A549 (cell line): ENCODE measurements around the gene MCM3AP. TPM values are rescaled to one million over a fixed set of nuclear protein-coding genes. Genes with fewer than 3 reads are reported as not detected.

Experiments
- ATAC-seq, 2 experiments: fragments of 200-7000 bp in 1 of 2; fragments of >200 bp in 1 of 2; cut with Nextera tagmentation in 1 of 2; cut with Tn5 transposase in 1 of 2; 3 replicates each; pipeline versions ENCODE4 v1.8.0 to v1.9.1; 2018 to 2020; ENCODE audit warnings: mild to moderate bottlenecking in 1 of 2, moderate library complexity in 1 of 2
- CTCF ChIA-PET: fragments of 300-600 bp; sonication (Branson Sonifier 250); formaldehyde crosslinking; extraction: SDS; loops from one replicate; lab custom pipeline; 2021; ENCODE audit warnings: antibody characterized with exemption, inconsistent platforms; lab: Yijun Ruan, JAX
- POLR2A ChIA-PET: fragments of 350-600 bp; formaldehyde crosslinking; extraction: SDS; loops from one replicate; lab custom pipeline; 2021; ENCODE audit warnings: antibody characterized with exemption, inconsistent platforms; lab: Yijun Ruan, JAX
- DNase-seq, 2 experiments: peaks; one replicate each; pipeline versions ENCODE4 v3.0.0 to v3.0.0-alpha.2; 2011 to 2016; ENCODE audit warnings: low read depth in 1 of 2, low spot score in 1 of 2
- FAIRE-seq: peaks from 2 replicates; lab custom pipeline; 2011; peaks lifted over from hg19 to GRCh38; lab: Jason Lieb, UNC
- H3K27ac ChIP-seq, 2 experiments: fragments of >200 bp; sonication (Bioruptor Twin); formaldehyde crosslinking; 3 replicates each; pipeline ENCODE4 v1.5.1; 2016 to 2017
- H3K4me1 ChIP-seq: fragments of >200 bp; sonication (Bioruptor Twin); formaldehyde crosslinking; 3 replicates; pipeline ENCODE4 v1.6.1; 2016
- H3K4me2 ChIP-seq: fragments of >200 bp; sonication (Bioruptor Twin); formaldehyde crosslinking; 3 replicates; pipeline ENCODE4 v1.6.1; 2016
- H3K4me3 ChIP-seq: fragments of >200 bp; sonication (Bioruptor Twin); formaldehyde crosslinking; 3 replicates; pipeline ENCODE4 v1.5.1; 2016
- H3K9me3 ChIP-seq: fragments of >200 bp; sonication (Bioruptor Twin); formaldehyde crosslinking; 3 replicates; pipeline ENCODE4 v1.6.1; 2016
- CEBPB ChIP-seq, 2 experiments: fragments of >200 bp in 1 of 2; sonication (Bioruptor Twin) in 1 of 2; formaldehyde crosslinking in 1 of 2; IDR thresholded peaks; 2 replicates each; pipeline ENCODE4 v1.6.1; 2012 to 2016
- CHD2 ChIP-seq: fragments of 150-350 bp; IDR thresholded peaks from 2 replicates; pipeline ENCODE4 v1.6.1; 2014; ENCODE audit warnings: low read length; ENCODE audit not compliant: partially characterized antibody
- CHD4 ChIP-seq: fragments of 200-600 bp; sonication (generic); IDR thresholded peaks from 2 replicates; pipeline ENCODE4 v1.6.1; 2016; ENCODE audit warnings: antibody characterized with exemption, mild to moderate bottlenecking, borderline replicate concordance
- EHF ChIP-seq: fragments of 250-450 bp; sonication (Bioruptor Pico); IDR thresholded peaks from 2 replicates; pipeline ENCODE4 v1.5.0; 2020; ENCODE audit warnings: mild to moderate bottlenecking
- FOSB ChIP-seq: fragments of 250-450 bp; sonication (Bioruptor Pico); IDR thresholded peaks from 2 replicates; pipeline ENCODE4 v1.5.0; 2020; ENCODE audit warnings: mild to moderate bottlenecking, moderate library complexity
- FOSL2 ChIP-seq, 2 experiments: fragments of 450-650 bp in 1 of 2; fragments of >200 bp in 1 of 2; sonication (Bioruptor Twin) in 1 of 2; formaldehyde crosslinking; IDR thresholded peaks; 2 replicates each; pipeline versions ENCODE4 v1.5.0 to v1.6.1; 2016 to 2020; ENCODE audit warnings: mild to moderate bottlenecking in 1 of 2, moderate library complexity in 1 of 2
- HDAC2 ChIP-seq: fragments of 200-600 bp; sonication (generic); IDR thresholded peaks from 2 replicates; pipeline ENCODE4 v1.6.1; 2016
- HES2 ChIP-seq: fragments of >200 bp; sonication (Bioruptor Twin); formaldehyde crosslinking; IDR thresholded peaks from 2 replicates; pipeline ENCODE4 v1.6.1; 2016
- HEYL ChIP-seq: fragments of 250-450 bp; sonication (Bioruptor Pico); IDR thresholded peaks from 2 replicates; pipeline ENCODE4 v1.8.0; 2021; ENCODE audit warnings: mild to moderate bottlenecking, moderate library complexity
- KDM1A ChIP-seq: fragments of 200-600 bp; sonication (generic); IDR thresholded peaks from 2 replicates; pipeline ENCODE4 v1.6.1; 2016; ENCODE audit warnings: low read depth, mild to moderate bottlenecking
- MAFK ChIP-seq: fragments of 450-650 bp; IDR thresholded peaks from 2 replicates; pipeline ENCODE4 v1.6.1; 2014; ENCODE audit not compliant: partially characterized antibody
- MAX ChIP-seq: IDR thresholded peaks from 2 replicates; pipeline ENCODE4 v1.6.1; 2012
- MAZ ChIP-seq: fragments of 150-350 bp; IDR thresholded peaks from 2 replicates; pipeline ENCODE4 v1.6.1; 2014; ENCODE audit warnings: antibody characterized with exemption, low read depth, low read length, borderline replicate concordance
- NPAS2 ChIP-seq: fragments of 250-450 bp; sonication (Bioruptor Pico); IDR thresholded peaks from 2 replicates; pipeline ENCODE4 v1.8.0; 2022; ENCODE audit warnings: mild to moderate bottlenecking, moderate library complexity, borderline replicate concordance
- NR3C1 ChIP-seq: fragments of >200 bp; sonication (Bioruptor Twin); formaldehyde crosslinking; IDR thresholded peaks from 3 replicates; pipeline ENCODE4 v1.6.1; 2017
- PHF8 ChIP-seq: fragments of 200-600 bp; sonication (generic); IDR thresholded peaks from 2 replicates; pipeline ENCODE4 v1.6.1; 2016; ENCODE audit warnings: low read depth, mild to moderate bottlenecking, antibody characterized with exemption, moderate library complexity, borderline replicate concordance
- POLR2AphosphoS2 ChIP-seq: conservative IDR thresholded peaks from 2 replicates; pipeline ENCODE4 v1.6.1; 2012; ENCODE audit warnings: low read length, improper control_type of control experiment, inconsistent platforms
- RCOR1 ChIP-seq: fragments of 150-350 bp; IDR thresholded peaks from 2 replicates; pipeline ENCODE4 v1.6.1; 2014; ENCODE audit warnings: antibody characterized with exemption, low read length, low read depth
- RFX5 ChIP-seq: fragments of 450-650 bp; IDR thresholded peaks from 2 replicates; pipeline ENCODE4 v1.7.1; 2014; ENCODE audit warnings: antibody characterized with exemption, mild to moderate bottlenecking, moderate library complexity
- RNF2 ChIP-seq: fragments of 200-600 bp; sonication (generic); IDR thresholded peaks from 2 replicates; pipeline ENCODE4 v1.6.1; 2016; ENCODE audit warnings: low read depth, mild to moderate bottlenecking, antibody characterized with exemption, moderate library complexity, borderline replicate concordance
- TFCP2L1 ChIP-seq: fragments of 250-450 bp; sonication (Bioruptor Pico); IDR thresholded peaks from 2 replicates; pipeline ENCODE4 v1.5.0; 2021; ENCODE audit warnings: mild to moderate bottlenecking
- TP53 ChIP-seq: fragments of 250-450 bp; sonication (Bioruptor Pico); IDR thresholded peaks from 2 replicates; pipeline ENCODE4 v1.5.0; 2021; ENCODE audit warnings: mild to moderate bottlenecking, moderate library complexity
- ZNF302 ChIP-seq: fragments of 250-450 bp; sonication (Bioruptor Pico); IDR thresholded peaks from 2 replicates; pipeline ENCODE4 v1.9.0; 2021; ENCODE audit warnings: inconsistent platforms, mild to moderate bottlenecking, moderate library complexity
- ZSCAN20 ChIP-seq: fragments of 250-450 bp; sonication (Bioruptor Pico); IDR thresholded peaks from 2 replicates; pipeline ENCODE4 v1.8.0; 2022; ENCODE audit warnings: mild to moderate bottlenecking, moderate library complexity
- WGBS: methylation state at CpG from one replicate; pipeline ENCODE4 v1.1.6; 2017; ENCODE audit errors: missing lambda C conversion rate; 5-methylcytosine and 5-hydroxymethylcytosine counted together
- polyA plus RNA-seq, 4 experiments: library from polyadenylated mRNA; depleted of rRNA in 3 of 4; stranded (reverse); fragments of >200 nt; fragmentation: RNase III in 1 of 4; extraction: RNeasy Plus Mini Kit Qiagen cat#74134 plus additional on column Dnase treatment in 1 of 4; gene quantifications; 2 replicates in 3 of 4; 3 replicates in 1 of 4; pipeline ENCODE4 v1.2.3, GENCODE V29; 2011 to 2017

The MCM3AP gene
- polyA plus RNA-seq, 2 of the 4 experiments (the other 2 are of a cell fraction): 41.2 to 43.6 TPM

- ChIA-PET CTCF (interaction anchor here (1.5 kb wide), 1 partner anchor 10 kb away, joined by 4 read pairs; no protein-coding TSS in a partner anchor), POLR2A (no interaction called here)
- no peak overlapping the region for H3K27ac ChIP-seq
- H3K4me1 ChIP-seq: no peaks in the 10 kb centered on the region
- 96% methylated on average over 19 of the region's 22 CpGs for WGBS
- ATAC-seq: no peak
- H3K4me2 ChIP-seq: no peak overlapping the region
- no peaks in the 10 kb centered on the region for H3K9me3 ChIP-seq
- TF ChIP-seq HEYL (no peak), MAFK (no peak), POLR2AphosphoS2 (no peak), HES2 (no peak), RCOR1 (no peak), MAX (no peak), KDM1A (no peak), ZNF302 (no peak), RFX5 (no peak), CHD4 (no peak), CHD2 (no peak), MAZ (no peak), PHF8 (no peak)
- TF ChIP-seq, all 56 proteins: peak for 0
- FAIRE-seq (no peak), DNase-seq (no peak)
- H3K4me3 ChIP-seq: no peak overlapping the region
These were observed 21.2 kb downstream of the MCM3AP start for GRCh38 chr21:46264046-46264689.

GRCh38 chr21:46256501-46256994, 28.9 kb downstream of the MCM3AP start:
- no peak for ATAC-seq
- FAIRE-seq: no peak
- TF ChIP-seq NR3C1: no peak
- TF ChIP-seq MAX: no peak
- TF ChIP-seq ZSCAN20 (CRISPR knock-in tag): no peak
- CTCF ChIA-PET: no interaction called here
- Histone ChIP-seq H3K4me1 (no peaks in the 10 kb centered on the region), H3K4me2 (no peak overlapping the region), H3K9me3 (no peaks in the 10 kb centered on the region), H3K27ac (no peak overlapping the region), H3K4me3 (no peak overlapping the region)
- no peak for DNase-seq
- WGBS: 95% methylated on average over 11 of the region's 18 CpGs
- POLR2A ChIA-PET: no interaction called here

GRCh38 chr21:46255758-46256337, 29.6 kb downstream of the MCM3AP start:
- DNase-seq: no peak
- no peak for FAIRE-seq
- WGBS: 93% methylated on average over 5 of the region's 6 CpGs
- TF ChIP-seq FOSL2 (IDR thresholded peaks at IDR 0.05): no peak
- TF ChIP-seq FOSL2 (CRISPR knock-in tag; IDR thresholded peaks at IDR 0.05): no peak
- TF ChIP-seq FOSB (CRISPR knock-in tag): no peak
- Histone ChIP-seq H3K4me2 (no peak overlapping the region), H3K4me1 (no peaks in the 10 kb centered on the region), H3K4me3 (no peak overlapping the region), H3K9me3 (no peaks in the 10 kb centered on the region), H3K27ac (no peak overlapping the region)
- ChIA-PET POLR2A (no interaction called here), CTCF (interaction anchor here (0.6 kb wide), 1 partner anchor 112 kb away, joined by 3 read pairs; no protein-coding TSS in a partner anchor)
- no peak; a peak in 1 of 6 replicates for ATAC-seq

GRCh38 chr21:46255166-46255565, 30.2 kb downstream of the MCM3AP start:
- ChIA-PET CTCF (interaction anchor here (0.6 to 1.6 kb wide), 2 partner anchors 9 to 111 kb away, joined by 3 to 4 read pairs; no protein-coding TSS in a partner anchor), POLR2A (no interaction called here)
- H3K4me3 ChIP-seq: no peak overlapping the region
- no peak overlapping the region for H3K27ac ChIP-seq
- no peaks in the 10 kb centered on the region for H3K4me1 ChIP-seq
- H3K4me2 ChIP-seq: no peak overlapping the region
- TF ChIP-seq HDAC2: no peak
- no peak for TF ChIP-seq CEBPB (IDR thresholded peaks at IDR 0.05)
- TF ChIP-seq TFCP2L1 (CRISPR knock-in tag): no peak
- TF ChIP-seq TP53: no peak
- TF ChIP-seq MAX: no peak
- no peak for TF ChIP-seq RCOR1
- TF ChIP-seq EHF: no peak
- no peak for TF ChIP-seq RNF2
- TF ChIP-seq NPAS2 (CRISPR knock-in tag): no peak
- WGBS: 90% methylated on average over 11 of the region's 11 CpGs
- ATAC-seq (no peak), FAIRE-seq (no peak), DNase-seq (no peak)
- H3K9me3 ChIP-seq: no peaks in the 10 kb centered on the region
